Thoracic aorta (tissue), 2 donors: ENCODE data around the gene EPC2. TPM values are rescaled to one million over a fixed set of nuclear protein-coding genes. Genes with fewer than 3 reads are reported as not detected.
"Not testable (repeated sequence)": the region's sequence is repeated elsewhere in the genome, so short reads cannot be mapped to it uniquely, and the experiment has no call there.

Source experiments
- ATAC-seq: fragments of 150-250 bp; one replicate; pipeline ENCODE4 v1.8.0; 2017; ENCODE audit warnings: low read depth; ENCODE audit not compliant: insufficient number of reproducible peaks, low FRiP score
- DNase-seq: peaks from one replicate; pipeline ENCODE4 v3.0.0-alpha.2; 2020; ENCODE audit warnings: low spot score
- H3K27ac ChIP-seq, 2 donors: fragments of 200-600 bp; sonication (generic); 1 replicate in 1 of 2; 2 replicates in 1 of 2; pipeline ENCODE4 v1.5.1; 2016; ENCODE audit warnings: mild to moderate bottlenecking in 2 of 2, moderate library complexity in 2 of 2
- H3K27me3 ChIP-seq: fragments of 200-600 bp; sonication (generic); replicated peaks from 2 replicates; pipeline ENCODE4 v1.6.0; 2016; ENCODE audit warnings: mild to moderate bottlenecking; ENCODE audit not compliant: insufficient read depth
- H3K36me3 ChIP-seq: fragments of 200-600 bp; sonication (generic); one replicate; pipeline ENCODE4 v1.5.1; 2016
- H3K4me1 ChIP-seq, 2 donors: fragments of 200-600 bp; sonication (generic); 1 replicate in 1 of 2; 2 replicates in 1 of 2; pipeline versions ENCODE4 v1.5.1 to v1.6.0; 2016; ENCODE audit warnings: low read depth in 2 of 2, mild to moderate bottlenecking in 1 of 2; ENCODE audit not compliant: control insufficient read depth in 1 of 2
- H3K4me3 ChIP-seq: fragments of 200-600 bp; sonication (generic); 2 replicates; pipeline ENCODE4 v1.5.1; 2016; ENCODE audit warnings: mild to moderate bottlenecking
- H3K9me3 ChIP-seq: fragments of 200-600 bp; sonication (generic); 2 replicates; pipeline ENCODE4 v1.5.1; 2016
- total RNA-seq, 2 donors: library from RNA; depleted of rRNA; stranded (reverse); fragments of >200 nt; gene quantifications; one replicate each; pipeline versions ENCODE4 v1.1.0 to v1.2.3, GENCODE V29; 2016
- TF ChIP-seq, protein P1 (sequence below): fragments of 200-600 bp; sonication (generic); IDR thresholded peaks from one replicate; pipeline ENCODE4 v1.5.1; 2019; ENCODE audit warnings: antibody characterized with exemption

Gene EPC2
- total RNA-seq, 2 donors from 2014 or later = 32.0 to 37.8 TPM

DNA sequence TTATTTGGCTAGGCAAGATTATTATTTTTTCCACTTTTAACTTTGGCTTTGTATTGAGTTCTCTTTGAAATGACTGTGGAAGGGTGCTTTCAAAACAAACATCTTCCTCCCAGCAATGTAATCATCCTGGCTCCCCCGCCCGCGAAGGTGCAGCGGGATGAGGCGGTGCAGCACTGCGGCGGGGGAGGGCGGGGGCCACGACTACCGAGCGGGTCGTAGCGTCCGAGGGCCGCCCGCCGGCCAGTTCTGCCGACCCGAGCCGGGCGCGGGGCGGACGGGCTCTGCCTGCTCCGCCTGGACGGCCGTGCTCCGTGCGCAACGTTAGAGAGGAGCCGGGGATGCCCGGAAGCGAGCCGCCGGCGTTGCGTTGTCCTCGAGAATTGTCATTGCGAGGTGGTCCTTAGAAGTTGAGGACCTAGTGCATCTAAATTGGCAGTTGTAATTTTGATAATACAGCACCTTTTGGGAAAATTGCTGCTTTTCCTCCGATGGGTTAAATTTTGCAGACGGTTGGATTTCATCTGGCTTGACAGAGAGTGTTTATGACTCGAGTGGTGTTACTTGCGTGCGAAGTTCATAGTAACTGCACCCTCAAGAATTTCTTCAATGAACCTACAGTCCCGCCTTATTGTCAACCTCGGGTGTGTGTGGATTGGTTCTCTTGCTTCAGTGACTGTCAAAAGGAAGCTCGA is 1.1 kb downstream of the EPC2 start:
- TF ChIP-seq, protein P1, sequence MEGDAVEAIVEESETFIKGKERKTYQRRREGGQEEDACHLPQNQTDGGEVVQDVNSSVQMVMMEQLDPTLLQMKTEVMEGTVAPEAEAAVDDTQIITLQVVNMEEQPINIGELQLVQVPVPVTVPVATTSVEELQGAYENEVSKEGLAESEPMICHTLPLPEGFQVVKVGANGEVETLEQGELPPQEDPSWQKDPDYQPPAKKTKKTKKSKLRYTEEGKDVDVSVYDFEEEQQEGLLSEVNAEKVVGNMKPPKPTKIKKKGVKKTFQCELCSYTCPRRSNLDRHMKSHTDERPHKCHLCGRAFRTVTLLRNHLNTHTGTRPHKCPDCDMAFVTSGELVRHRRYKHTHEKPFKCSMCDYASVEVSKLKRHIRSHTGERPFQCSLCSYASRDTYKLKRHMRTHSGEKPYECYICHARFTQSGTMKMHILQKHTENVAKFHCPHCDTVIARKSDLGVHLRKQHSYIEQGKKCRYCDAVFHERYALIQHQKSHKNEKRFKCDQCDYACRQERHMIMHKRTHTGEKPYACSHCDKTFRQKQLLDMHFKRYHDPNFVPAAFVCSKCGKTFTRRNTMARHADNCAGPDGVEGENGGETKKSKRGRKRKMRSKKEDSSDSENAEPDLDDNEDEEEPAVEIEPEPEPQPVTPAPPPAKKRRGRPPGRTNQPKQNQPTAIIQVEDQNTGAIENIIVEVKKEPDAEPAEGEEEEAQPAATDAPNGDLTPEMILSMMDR = no peak
- DNase-seq = peak; percentile 15

DNA sequence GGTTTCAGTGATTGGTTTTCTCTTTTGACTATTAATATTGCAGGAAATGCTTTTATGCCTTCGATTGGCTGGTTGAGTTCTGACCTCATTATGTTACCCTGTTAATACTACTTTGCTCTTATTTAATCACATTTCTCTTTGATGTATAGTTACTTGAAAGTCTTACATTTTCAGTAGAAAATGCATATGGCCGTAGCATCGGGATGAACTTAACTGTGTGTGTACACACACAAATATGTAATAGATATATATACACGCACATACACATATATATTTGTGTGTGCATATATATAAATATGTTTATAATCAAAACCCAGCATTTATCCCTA is 1.6 kb downstream of the EPC2 start:
- TF ChIP-seq, protein P1 = no peak
- Histone ChIP-seq H3K4me1 (peaks cover 32 to 59% of the 10 kb centered on the region in 2 donors), H3K27ac (peak overlapping the region in 1 of 2 donors; percentile 95), H3K27me3 (no peaks in the 10 kb centered on the region), H3K4me3 (peak overlapping the region; percentile 92), H3K36me3 (no peaks in the 10 kb centered on the region), H3K9me3 (no peaks in the 10 kb centered on the region)
- no peak for ATAC-seq
- DNase-seq = no peak

More for the DNA sequence above, 1.1 kb downstream of the EPC2 start:
- ATAC-seq = peak; percentile 42
- peak overlapping the region; percentile 89 to 95 for H3K27ac ChIP-seq
- peak overlapping the region; percentile 92 for H3K4me3 ChIP-seq
- H3K9me3 ChIP-seq = no peaks in the 10 kb centered on the region
- H3K27me3 ChIP-seq = no peaks in the 10 kb centered on the region
- peaks cover 29 to 54% of the 10 kb centered on the region in 2 donors for H3K4me1 ChIP-seq
- H3K36me3 ChIP-seq = no peaks in the 10 kb centered on the region

DNA sequence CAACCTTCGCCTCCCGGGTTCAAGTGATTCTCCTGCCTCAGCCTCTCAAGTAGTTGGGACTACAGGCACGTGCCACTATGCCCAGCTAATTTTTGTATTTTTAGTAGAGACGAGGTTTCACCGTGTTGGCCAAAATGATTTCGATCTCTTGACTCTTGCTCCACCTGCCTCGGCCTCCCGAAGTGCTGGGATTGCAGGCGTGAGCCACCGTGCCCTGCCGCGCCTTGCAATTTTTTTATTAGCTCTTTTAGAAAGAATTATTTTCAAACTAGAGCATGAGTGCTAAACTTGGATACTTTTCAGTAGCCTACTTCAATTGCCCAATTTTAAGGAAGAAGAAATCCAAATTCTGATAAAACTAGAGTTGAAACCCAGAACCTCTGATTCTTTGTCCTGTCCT is 3.2 kb downstream of the EPC2 start:
- H3K9me3 ChIP-seq, ATAC-seq, H3K27me3 ChIP-seq, H3K36me3 ChIP-seq, H3K27ac ChIP-seq, DNase-seq, H3K4me3 ChIP-seq: not testable (repeated sequence)
- peaks cover 38 to 66% of the 10 kb centered on the region in 2 donors for H3K4me1 ChIP-seq

DNA sequence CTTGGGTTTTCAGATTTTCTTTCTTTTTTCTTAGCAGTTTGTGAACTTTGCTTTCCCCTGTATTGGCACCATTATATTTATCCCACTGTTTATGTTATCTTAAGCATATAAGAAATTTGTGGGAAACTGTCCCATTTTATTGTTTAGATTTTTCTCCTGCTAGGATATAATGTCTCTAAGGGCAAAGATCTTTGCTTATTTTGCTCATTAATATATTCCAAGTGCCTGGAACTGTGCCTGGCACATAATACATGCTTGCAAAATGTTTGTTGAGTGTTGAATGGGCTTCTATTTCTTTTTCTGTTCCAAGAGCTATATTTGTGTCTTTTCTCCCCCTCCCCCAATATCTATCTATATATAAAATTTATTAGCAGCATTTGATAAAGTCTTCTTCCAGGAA is 5.4 kb downstream of the EPC2 start:
- Histone ChIP-seq H3K27ac (no peak overlapping the region), H3K36me3 (no peaks in the 10 kb centered on the region), H3K4me3 (no peak overlapping the region), H3K27me3 (no peaks in the 10 kb centered on the region), H3K4me1 (peaks cover 43 to 64% of the 10 kb centered on the region in 2 donors), H3K9me3 (no peaks in the 10 kb centered on the region)
- no peak for DNase-seq
- ATAC-seq = no peak
- TF ChIP-seq, protein P1 = no peak

DNA sequence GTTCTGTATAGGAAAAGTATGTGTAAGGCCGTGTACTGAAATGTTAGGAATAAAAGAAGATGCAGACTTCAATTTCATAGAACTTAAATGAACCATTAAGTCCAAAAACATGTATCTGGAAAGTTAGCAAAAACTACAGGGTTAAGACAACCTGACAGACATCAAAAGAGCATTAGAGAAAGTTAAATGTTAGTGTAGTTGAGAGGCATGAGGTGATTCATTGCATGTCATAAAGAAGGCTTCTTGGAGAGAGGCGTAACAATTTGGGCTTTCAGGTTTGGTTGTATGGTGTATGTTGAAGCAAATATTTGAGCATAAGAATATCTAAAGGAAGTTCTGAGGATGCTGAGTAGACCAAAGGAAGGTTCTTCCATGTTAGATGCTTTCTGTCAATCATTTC is 6.3 kb downstream of the EPC2 start:
- ATAC-seq = no peak
- H3K36me3 ChIP-seq = no peaks in the 10 kb centered on the region

More for the DNA sequence above, 6.3 kb downstream of the EPC2 start:
- Histone ChIP-seq H3K9me3 (no peaks in the 10 kb centered on the region), H3K4me1 (peaks cover 47 to 64% of the 10 kb centered on the region in 2 donors), H3K4me3 (no peak overlapping the region), H3K27me3 (no peaks in the 10 kb centered on the region), H3K27ac (no peak overlapping the region)
- DNase-seq = no peak
- TF ChIP-seq, protein P1 = no peak
